Naive thymus-derived CD4-positive, alpha-beta T cell (primary cell): ENCODE data around the gene SLC23A3. TPM values are rescaled to one million over a fixed set of nuclear protein-coding genes. Genes with fewer than 3 reads are reported as not detected.

Experiments used
- ATAC-seq: fragments of 150-1000 bp; cut with Tn5 transposase; 2 replicates; pipeline ENCODE4 v1.10.0; 2021; ENCODE audit warnings: mild to moderate bottlenecking, moderate library complexity
- CTCF ChIA-PET: fragments of 350-600 bp; sonication (Branson Sonifier 250); formaldehyde crosslinking; loops from one replicate; lab custom pipeline; 2021; ENCODE audit warnings: antibody characterized with exemption; lab: Charles Lee
- POLR2A ChIA-PET: fragments of 350-600 bp; sonication (Branson Sonifier 250); formaldehyde crosslinking; loops from one replicate; lab custom pipeline; 2021; ENCODE audit warnings: antibody characterized with exemption, inconsistent platforms; lab: Charles Lee
- DNase-seq, 9 donors: peaks; one replicate each; pipeline versions ENCODE4 v3.0.0 to v3.0.0-alpha.2; 2020 to 2022; ENCODE audit warnings: mixed read lengths in 1 of 9
- H3K27ac ChIP-seq: one replicate; pipeline ENCODE4 v1.7.0; 2013; ENCODE audit warnings: mild to moderate bottlenecking, low read depth, low read length, moderate library complexity
- H3K27me3 ChIP-seq, 2 donors: one replicate each; pipeline ENCODE4 v1.7.0; 2013; ENCODE audit warnings: low read length in 2 of 2, mild to moderate bottlenecking in 2 of 2, moderate library complexity in 2 of 2; ENCODE audit not compliant: control insufficient read depth in 2 of 2, insufficient read depth in 2 of 2
- H3K36me3 ChIP-seq, 3 experiments: 1 replicate in 2 of 3; 2 replicates in 1 of 3; pipeline ENCODE4 v1.7.0; 2013; ENCODE audit warnings: low read length in 3 of 3, mild to moderate bottlenecking in 3 of 3, moderate library complexity in 1 of 3; ENCODE audit not compliant: insufficient read depth in 3 of 3, control insufficient read depth in 2 of 3
- H3K4me1 ChIP-seq, 2 donors: one replicate each; pipeline ENCODE4 v1.7.0; 2013; ENCODE audit warnings: low read length in 2 of 2, mild to moderate bottlenecking in 2 of 2, moderate library complexity in 1 of 2; ENCODE audit not compliant: control insufficient read depth in 2 of 2, insufficient read depth in 2 of 2
- H3K4me3 ChIP-seq: 2 replicates; pipeline ENCODE4 v1.7.0; 2013; ENCODE audit warnings: mild to moderate bottlenecking, low read length
- H3K9me3 ChIP-seq, 3 experiments: 1 replicate in 2 of 3; 2 replicates in 1 of 3; pipeline ENCODE4 v1.7.0; 2013; ENCODE audit warnings: low read length in 3 of 3; ENCODE audit not compliant: control insufficient read depth in 2 of 3
- H3K27ac Mint-ChIP-seq, 9 donors: one replicate each; pipeline ENCODE4 v1.8.0; 2020 to 2022; ENCODE audit warnings: mixed read lengths in 9 of 9, mild to moderate bottlenecking in 8 of 9, moderate library complexity in 5 of 9, inconsistent platforms in 2 of 9
- H3K27me3 Mint-ChIP-seq, 5 donors: one replicate each; pipeline ENCODE4 v1.8.0; 2021 to 2022; ENCODE audit warnings: mixed read lengths in 5 of 5, mild to moderate bottlenecking in 1 of 5
- H3K36me3 Mint-ChIP-seq, 5 donors: one replicate each; pipeline ENCODE4 v1.8.0; 2020 to 2022; ENCODE audit warnings: mixed read lengths in 5 of 5, mild to moderate bottlenecking in 3 of 5, inconsistent platforms in 1 of 5
- H3K4me1 Mint-ChIP-seq, 7 donors: one replicate each; pipeline ENCODE4 v1.8.0; 2020 to 2022; ENCODE audit warnings: mixed read lengths in 7 of 7, mild to moderate bottlenecking in 3 of 7, inconsistent platforms in 1 of 7
- H3K4me3 Mint-ChIP-seq, 10 donors: one replicate each; pipeline ENCODE4 v1.8.0; 2020 to 2022; ENCODE audit warnings: mild to moderate bottlenecking in 10 of 10, mixed read lengths in 10 of 10, moderate library complexity in 6 of 10, inconsistent platforms in 2 of 10
- H3K9me3 Mint-ChIP-seq, 11 donors: one replicate each; pipeline ENCODE4 v1.8.0; 2020 to 2022; ENCODE audit warnings: mixed read lengths in 11 of 11, mild to moderate bottlenecking in 4 of 11, inconsistent platforms in 1 of 11, moderate library complexity in 1 of 11
- intact Hi-C, 2 donors: fragments of 100-400 bp; cut with micrococcal nuclease; formaldehyde crosslinking; loops; one replicate each; pipeline ENCODE4 v1.15.1; 2023
- polyA plus RNA-seq, 2 donors: library from polyadenylated mRNA; unstranded; fragments of 300-500 nt; fragmentation: Illumina TruSeq; gene quantifications; one replicate each; pipeline ENCODE4 v1.2.3, GENCODE V29; 2021
- total RNA-seq, 6 experiments: library from RNA in 5 of 6; stranded (reverse) in 5 of 6; gene quantifications; 1 replicate in 5 of 6; 2 replicates in 1 of 6; pipeline ENCODE4 v1.2.3 and lab custom pipeline; 2021 to 2026

The SLC23A3 gene
- total and polyA plus RNA-seq, 7 experiments from 2014 or later = 0.08 to 8.6 (median 2.0) TPM; not detected in 1

DNA sequence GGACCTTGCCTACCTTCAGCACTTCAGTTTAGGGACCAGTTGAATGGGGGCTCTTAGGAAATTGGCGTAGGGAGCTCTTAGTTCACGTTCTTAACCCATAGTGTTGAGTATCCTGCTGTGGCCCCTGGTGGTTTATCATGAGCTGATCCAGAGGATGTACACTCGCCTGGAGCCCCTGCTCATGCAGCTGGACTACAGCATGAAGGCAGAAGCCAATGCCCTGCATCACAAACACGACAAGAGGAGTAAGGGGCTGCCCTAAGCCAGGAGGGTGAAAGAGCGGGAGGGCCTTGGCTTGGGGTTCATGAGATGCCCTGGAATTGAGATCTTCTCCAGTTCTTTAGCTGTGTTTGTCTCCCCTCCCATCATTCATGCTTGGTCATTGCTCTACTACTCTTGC, 11.1 kb upstream of the SLC23A3 start:
- peaks cover 26 to 28% of the 10 kb centered on the region in 2 donors for H3K4me1 ChIP-seq
- Mint-ChIP-seq H3K4me1 (peaks cover 39 to 61% (median 58%) of the 10 kb centered on the region in 7 donors), H3K4me3 (peak overlapping the region in 6 of 10 donors; percentile 8 to 98 (median 46)), H3K27ac (peak overlapping the region in 7 of 9 donors; percentile 39 to 78 (median 72)), H3K9me3 (peaks cover 0 to 1% (median 0%) of the 10 kb centered on the region in 11 donors), H3K27me3 (no peaks in the 10 kb centered on the region), H3K36me3 (peaks cover 0 to 37% (median 12%) of the 10 kb centered on the region in 5 donors)
- no peak for ATAC-seq
- no peaks in the 10 kb centered on the region for H3K9me3 ChIP-seq
- peaks cover 24 to 58% (median 35%) of the 10 kb centered on the region in 3 experiments for H3K36me3 ChIP-seq
- no peak overlapping the region for H3K4me3 ChIP-seq
- H3K27ac ChIP-seq = no peak overlapping the region
- POLR2A ChIA-PET = interaction anchor here (0.6 to 5.4 kb wide), 10 partner anchors 9 to 114 kb away, joined by 3 to 47 read pairs (median 4); partner anchors contain the start of genes ANKZF1, ATG9A, TUBA4B and ZFAND2B
- H3K27me3 ChIP-seq = no peaks in the 10 kb centered on the region
- DNase-seq = no peak
- CTCF ChIA-PET = interaction anchor here (0.6 to 1.9 kb wide), 7 partner anchors 9 to 31 kb away, joined by 3 to 13 read pairs (median 4); partner anchors contain the start of genes SLC23A3 and ZFAND2B
- intact Hi-C loops = no loop called here

DNA sequence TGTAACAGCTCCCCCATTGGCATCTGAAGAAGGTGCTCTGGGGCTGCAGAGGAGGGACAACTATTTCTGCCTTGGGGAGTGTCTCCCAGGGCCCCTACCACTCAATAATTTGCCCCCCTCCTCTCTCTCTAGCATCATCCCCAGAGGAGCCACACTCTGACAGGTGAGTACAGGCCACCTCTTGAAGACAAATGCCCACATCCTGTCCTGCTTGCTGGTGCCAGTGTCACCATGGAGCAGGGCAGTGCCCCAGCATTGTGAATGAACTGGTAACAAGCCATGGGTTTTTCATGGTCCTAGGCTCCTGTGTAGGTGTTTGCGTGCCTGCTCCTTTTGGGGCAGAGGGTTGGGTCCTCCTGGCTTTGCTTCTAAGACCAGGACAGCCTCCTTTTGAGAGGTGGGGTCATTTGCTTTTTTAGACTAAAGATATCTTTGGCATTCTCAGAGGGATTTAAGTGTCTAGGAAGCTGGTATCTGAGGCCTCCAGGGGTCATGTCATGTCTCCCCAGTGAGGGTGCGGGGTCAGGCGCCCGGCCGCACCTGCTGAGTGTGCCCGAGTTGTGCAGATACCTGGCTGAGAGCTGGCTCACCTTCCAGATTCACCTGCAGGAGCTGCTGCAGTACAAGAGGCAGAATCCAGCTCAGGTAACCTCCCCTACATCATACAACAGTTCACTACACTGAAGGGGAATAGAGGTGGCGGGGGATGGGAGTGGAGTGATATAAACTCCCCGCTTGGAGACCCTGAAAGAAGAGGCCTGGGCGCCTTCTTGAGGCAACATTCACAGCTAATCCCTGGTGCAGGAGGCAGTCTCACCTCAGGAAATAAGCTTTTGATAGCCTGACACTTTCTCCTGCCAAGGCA, 10.0 kb upstream of the SLC23A3 start:
- Histone ChIP-seq H3K27ac (peak overlapping the region; percentile 96), H3K4me1 (peaks cover 37 to 40% of the 10 kb centered on the region in 2 donors), H3K9me3 (no peaks in the 10 kb centered on the region), H3K27me3 (no peaks in the 10 kb centered on the region), H3K4me3 (no peak overlapping the region), H3K36me3 (peaks cover 24 to 53% (median 36%) of the 10 kb centered on the region in 3 experiments)
- peak in 1 of 9 donors; percentile 17 for DNase-seq
- ATAC-seq = no peak
- no peaks in the 10 kb centered on the region for H3K27me3 Mint-ChIP-seq
- peaks cover 0 to 32% (median 4%) of the 10 kb centered on the region in 5 donors for H3K36me3 Mint-ChIP-seq
- H3K9me3 Mint-ChIP-seq = peaks cover 0 to 1% (median 0%) of the 10 kb centered on the region in 11 donors
- ChIA-PET POLR2A (interaction anchor here (0.6 to 5.4 kb wide), 11 partner anchors 8 to 115 kb away, joined by 3 to 47 read pairs (median 5); partner anchors contain the start of genes GLB1L, STK16 and ZFAND2B), CTCF (interaction anchor here (1.0 to 1.7 kb wide), 2 partner anchors 27 to 75 kb away, joined by 4 to 13 read pairs; partner anchors contain the start of gene ZFAND2B)
- H3K4me3 Mint-ChIP-seq = peak overlapping the region; percentile 85 to 99 (median 94)
- peaks cover 45 to 72% (median 69%) of the 10 kb centered on the region in 7 donors for H3K4me1 Mint-ChIP-seq
- H3K27ac Mint-ChIP-seq = peak overlapping the region in 8 of 9 donors; percentile 86 to 97 (median 90)
- intact Hi-C loops = loop anchor here (5.0 kb wide), 4 partner anchors 317 to 963 kb away; partner anchors contain the start of genes GMPPA (in 2 of the 2), AAMP (in 1 of the 2), ARPC2 (in 1 of the 2) and PNKD (in 1 of the 2)

DNA sequence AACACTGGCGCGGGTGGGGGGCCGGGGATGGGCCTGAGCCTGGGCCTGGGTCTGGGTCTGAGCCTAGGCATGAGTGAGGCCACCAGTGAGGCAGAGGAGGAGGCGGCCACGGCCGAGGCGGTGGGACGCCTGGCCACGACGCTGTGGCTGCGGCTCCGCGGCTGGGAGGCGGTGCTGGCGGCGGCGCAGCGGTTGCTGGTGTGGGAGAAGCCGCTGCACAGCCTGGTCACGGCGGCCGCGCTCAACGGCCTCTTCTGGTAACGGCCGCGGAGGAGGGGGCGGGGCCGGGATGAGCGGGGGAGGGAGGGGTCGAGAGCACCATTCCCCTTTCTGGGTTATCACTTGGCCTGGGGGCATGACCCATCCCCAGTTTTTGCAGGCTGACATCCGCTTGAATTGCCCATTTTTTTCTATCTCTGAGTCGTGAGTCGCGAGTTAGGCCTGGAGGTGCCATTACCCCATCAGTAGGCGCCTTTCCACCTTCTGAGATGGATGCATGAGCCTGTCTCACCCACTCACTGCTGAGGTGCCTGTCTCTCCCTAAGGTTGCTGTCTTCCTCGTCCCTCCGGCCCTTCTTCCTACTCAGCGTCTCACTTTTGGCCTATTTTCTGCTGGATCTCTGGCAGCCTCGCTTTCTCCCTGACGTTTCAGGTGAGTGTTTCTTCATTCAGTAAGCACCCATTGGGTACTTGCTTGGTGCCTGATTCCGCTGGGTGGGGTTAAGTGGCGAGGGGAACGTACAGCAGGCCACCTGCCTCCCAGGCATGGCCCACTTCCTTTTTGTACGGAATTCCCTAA, 8.7 kb upstream of the SLC23A3 start:
- Mint-ChIP-seq H3K27me3 (no peaks in the 10 kb centered on the region), H3K9me3 (peaks cover 0 to 1% (median 0%) of the 10 kb centered on the region in 11 donors), H3K36me3 (peaks cover 6 to 33% (median 13%) of the 10 kb centered on the region in 5 donors), H3K4me3 (peak overlapping the region; percentile 85 to 99 (median 94)), H3K4me1 (peaks cover 55 to 81% (median 75%) of the 10 kb centered on the region in 7 donors), H3K27ac (peak overlapping the region; percentile 85 to 97 (median 90))
- ATAC-seq = peak; percentile 0
- Histone ChIP-seq H3K4me3 (peak overlapping the region; percentile 97), H3K9me3 (no peaks in the 10 kb centered on the region), H3K27ac (peak overlapping the region; percentile 96), H3K36me3 (peaks cover 26 to 56% (median 40%) of the 10 kb centered on the region in 3 experiments), H3K4me1 (peaks cover 44 to 48% of the 10 kb centered on the region in 2 donors), H3K27me3 (no peaks in the 10 kb centered on the region)
- intact Hi-C loops = loop anchor here (1.0 to 5.0 kb wide), 9 partner anchors 28 to 961 kb away; partner anchors contain the start of genes GMPPA (in 2 of the 2), AAMP (in 1 of the 2), ABCB6 (in 1 of the 2) and ARPC2 (in 1 of the 2)
- DNase-seq = peak in 6 of 9 donors; percentile 29 to 53 (median 52)
- CTCF ChIA-PET = interaction anchor here (1.0 kb wide), 1 partner anchor 76 kb away, joined by 4 read pairs; no protein-coding TSS in a partner anchor
- POLR2A ChIA-PET = interaction anchor here (1.0 to 5.4 kb wide), 7 partner anchors 15 to 209 kb away, joined by 4 to 47 read pairs (median 14); partner anchors contain the start of genes DNPEP and ZFAND2B

DNA sequence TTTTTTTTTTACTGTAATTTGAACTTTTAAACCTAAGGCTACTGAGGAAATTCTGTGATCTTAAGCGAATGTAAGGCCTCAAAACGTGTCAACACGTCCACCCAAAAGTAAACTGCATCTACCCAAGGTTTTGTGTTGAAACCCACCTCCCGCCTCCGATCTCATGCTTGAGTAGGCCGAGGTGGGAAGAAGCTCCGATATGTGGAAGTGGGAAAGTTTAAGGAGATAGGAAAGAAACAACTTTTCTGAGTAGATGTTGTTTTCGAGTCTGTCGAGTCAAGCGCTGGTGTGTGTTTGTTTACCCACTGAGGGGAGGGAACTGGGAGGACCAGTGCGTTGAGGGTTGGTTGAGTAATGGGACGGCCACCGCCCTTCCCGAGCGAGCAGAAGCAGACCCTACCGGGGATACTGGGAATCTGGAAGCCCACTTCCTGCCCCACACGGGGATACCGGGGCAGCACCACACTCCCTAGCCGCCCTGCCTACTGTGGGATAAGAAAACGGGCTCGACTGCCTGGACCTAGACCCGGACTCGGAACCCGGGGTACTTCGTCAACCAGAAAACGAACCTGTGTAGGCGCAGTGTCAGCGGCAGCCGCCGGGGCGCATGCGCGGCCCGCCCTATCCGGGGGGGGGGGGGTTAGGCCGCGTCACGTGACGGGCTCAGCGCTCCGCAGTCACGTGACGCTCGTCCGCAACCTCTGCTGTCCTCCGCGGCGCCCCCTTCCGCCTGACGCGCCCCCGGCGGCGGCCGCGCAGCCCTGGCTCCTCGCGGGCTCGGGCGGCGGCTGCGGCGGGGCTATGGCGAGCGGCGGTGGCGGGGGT, 7.9 kb upstream of the SLC23A3 start, which contains the start of gene RETREG2:
Gene RETREG2 (plus strand): TSS at position 724 of the 825 bp plus-strand sequence. CDS start 78 bp downstream, at position 802.
- Mint-ChIP-seq H3K4me1 (peaks cover 48 to 80% (median 69%) of the 10 kb centered on the region in 7 donors), H3K27me3 (no peaks in the 10 kb centered on the region), H3K27ac (peak within 1 kb of the TSS; percentile 97 to 100 (median 99)), H3K9me3 (peaks cover 0 to 3% (median 0%) of the 10 kb centered on the region in 11 donors), H3K4me3 (peak within 1 kb of the TSS; percentile 90 to 99 (median 96)), H3K36me3 (peaks cover 6 to 26% (median 13%) of the 10 kb centered on the region in 5 donors)
- DNase-seq (peak; percentile 79 to 86 (median 83)), ATAC-seq (peak; percentile 73)
- Histone ChIP-seq H3K36me3 (peaks cover 21 to 54% (median 32%) of the 10 kb centered on the region in 3 experiments), H3K4me3 (peak within 1 kb of the TSS; percentile 97), H3K27me3 (no peaks in the 10 kb centered on the region), H3K4me1 (peaks cover 44 to 47% of the 10 kb centered on the region in 2 donors), H3K9me3 (no peaks in the 10 kb centered on the region), H3K27ac (peak within 1 kb of the TSS; percentile 96)
- intact Hi-C loops = loop anchor here (1.0 to 5.0 kb wide), 23 partner anchors 17 to 960 kb away; partner anchors contain the start of genes ANKZF1 (in 2 of the 2), ATG9A (in 2 of the 2), CHPF (in 2 of the 2) and DNAJB2 (in 2 of the 2)
- POLR2A ChIA-PET = interaction anchor here (0.6 to 10.4 kb wide), 14 partner anchors 9 to 210 kb away, joined by 4 to 343 read pairs (median 18); partner anchors contain the start of genes ABCB6, ANKZF1, ATG9A and DNAJB2
- CTCF ChIA-PET = interaction anchor here (0.6 to 7.2 kb wide), 3 partner anchors 30 to 74 kb away, joined by 3 to 54 read pairs (median 5); partner anchors contain the start of gene ZFAND2B
